B cell (primary cell): ENCODE results near the gene PRR3. TPM values are rescaled to one million over a fixed set of nuclear protein-coding genes. Genes with fewer than 3 reads are reported as not detected.

Experiments
- ATAC-seq: fragments of 200-7000 bp; cut with Tn5 transposase; one replicate; pipeline ENCODE4 v1.10.0; 2021; ENCODE audit warnings: low read depth, mild to moderate bottlenecking, moderate number of reproducible peaks, moderate library complexity
- CTCF ChIA-PET: fragments of 350-600 bp; sonication (Branson Sonifier 250); formaldehyde crosslinking; loops from one replicate; lab custom pipeline; 2021; ENCODE audit warnings: antibody characterized with exemption, inconsistent platforms; lab: Charles Lee
- POLR2A ChIA-PET: fragments of 350-600 bp; sonication (Branson Sonifier 250); formaldehyde crosslinking; loops from one replicate; lab custom pipeline; 2021; ENCODE audit warnings: antibody characterized with exemption; lab: Charles Lee
- DNase-seq: peaks from one replicate; pipeline ENCODE4 v3.0.0; 2013
- H2AFZ ChIP-seq: 2 replicates; pipeline ENCODE4 v1.6.1; 2012; ENCODE audit warnings: mild to moderate bottlenecking, low read depth, low read length; ENCODE audit not compliant: insufficient read depth, poor library complexity, severe bottlenecking
- H3K27ac ChIP-seq, 2 donors: 1 replicate in 1 of 2; 2 replicates in 1 of 2; pipeline ENCODE4 v1.5.1; 2012 to 2013; ENCODE audit warnings: low read length in 2 of 2, mild to moderate bottlenecking in 2 of 2, moderate library complexity in 1 of 2
- H3K27me3 ChIP-seq, 4 experiments: fragments of 200-600 bp in 1 of 4; sonication (generic) in 1 of 4; replicated peaks in 1 of 4; 1 replicate in 2 of 4; 2 replicates in 2 of 4; pipeline versions ENCODE4 v1.6.1 to v1.7.0; 2013 to 2016; ENCODE audit warnings: low read length in 3 of 4, mild to moderate bottlenecking in 2 of 4, mixed read lengths in 1 of 4, moderate library complexity in 1 of 4; ENCODE audit not compliant: insufficient read depth in 4 of 4, control insufficient read depth in 3 of 4; ENCODE audit errors: control extremely low read depth in 1 of 4
- H3K36me3 ChIP-seq, 2 experiments: replicated peaks in 1 of 2; 1 replicate in 1 of 2; 2 replicates in 1 of 2; pipeline versions ENCODE4 v1.6.1 to v1.7.1; 2013; ENCODE audit warnings: low read length in 1 of 2; ENCODE audit not compliant: insufficient read depth in 2 of 2, control insufficient read depth in 1 of 2; ENCODE audit errors: control extremely low read depth in 1 of 2, extremely low read depth in 1 of 2
- H3K4me1 ChIP-seq, 2 donors: fragments of 200-600 bp in 1 of 2; sonication (generic) in 1 of 2; 1 replicate in 1 of 2; 2 replicates in 1 of 2; pipeline versions ENCODE4 v1.5.1 to v1.6.1; 2013 to 2017; ENCODE audit warnings: low read length in 2 of 2; ENCODE audit not compliant: control insufficient read depth in 2 of 2, insufficient read depth in 2 of 2
- H3K4me2 ChIP-seq: replicated peaks from 2 replicates; pipeline ENCODE3; 2012; ENCODE audit warnings: mild to moderate bottlenecking, low read depth, low read length; ENCODE audit not compliant: poor library complexity, severe bottlenecking
- H3K4me3 ChIP-seq, 5 experiments: fragments of 200-600 bp in 1 of 5; sonication (generic) in 1 of 5; 1 replicate in 3 of 5; 2 replicates in 2 of 5; pipeline versions ENCODE4 v1.5.1 to v1.7.0; 2011 to 2016; ENCODE audit warnings: low read length in 4 of 5, mild to moderate bottlenecking in 4 of 5, low read depth in 2 of 5, control low read depth in 1 of 5, moderate library complexity in 1 of 5; ENCODE audit not compliant: insufficient read depth in 1 of 5; ENCODE audit errors: control extremely low read depth in 1 of 5, extremely low read depth in 1 of 5
- H3K79me2 ChIP-seq: fragments of 200-600 bp; sonication (generic); one replicate; pipeline ENCODE4 v1.6.0; 2016; ENCODE audit warnings: low read length; ENCODE audit not compliant: control insufficient read depth, insufficient read depth
- H3K9ac ChIP-seq: fragments of 200-600 bp; sonication (generic); 2 replicates; pipeline ENCODE4 v1.6.1; 2017; ENCODE audit warnings: mild to moderate bottlenecking, low read length, moderate library complexity
- H3K9me3 ChIP-seq, 3 donors: one replicate each; pipeline versions ENCODE4 v1.6.1 to v1.7.1; 2013; ENCODE audit warnings: low read length in 2 of 3; ENCODE audit not compliant: control insufficient read depth in 2 of 3, insufficient read depth in 1 of 3; ENCODE audit errors: control extremely low read depth in 1 of 3
- H4K20me1 ChIP-seq: 2 replicates; pipeline ENCODE4 v1.6.0; 2012; ENCODE audit warnings: mild to moderate bottlenecking, low read length; ENCODE audit not compliant: insufficient read depth, control insufficient read depth, poor library complexity, severe bottlenecking
- H3K27ac Mint-ChIP-seq: one replicate; pipeline ENCODE4 v1.8.0; 2021; ENCODE audit warnings: mixed read lengths
- H3K27me3 Mint-ChIP-seq: one replicate; pipeline ENCODE4 v1.8.0; 2021; ENCODE audit warnings: mixed read lengths
- H3K4me1 Mint-ChIP-seq: one replicate; pipeline ENCODE4 v1.8.0; 2021; ENCODE audit warnings: mixed read lengths
- H3K4me3 Mint-ChIP-seq: one replicate; pipeline ENCODE4 v1.8.0; 2021; ENCODE audit warnings: mixed read lengths
- H3K9me3 Mint-ChIP-seq: one replicate; pipeline ENCODE4 v1.8.0; 2022; ENCODE audit warnings: mixed read lengths; ENCODE audit not compliant: insufficient read depth
- EZH2 ChIP-seq: IDR thresholded peaks from 2 replicates; pipeline ENCODE4 v1.6.1; 2012; ENCODE audit warnings: borderline replicate concordance, low read depth, mild to moderate bottlenecking, moderate library complexity, low read length; ENCODE audit not compliant: insufficient read depth, poor library complexity, severe bottlenecking
- WGBS: methylation state at CpG from one replicate; pipeline ENCODE4 v1.1.5; 2013; ENCODE audit warnings: missing lambda C conversion rate; ENCODE audit not compliant: insufficient coverage; 5-methylcytosine and 5-hydroxymethylcytosine counted together
- intact Hi-C: fragments of 100-400 bp; cut with micrococcal nuclease; formaldehyde crosslinking; loops from one replicate; pipeline ENCODE4 v1.10.0; 2022
- polyA plus RNA-seq: library from polyadenylated mRNA; depleted of rRNA; stranded (reverse); fragments of >200 nt; gene quantifications from 2 replicates; pipeline ENCODE4 v1.2.3, GENCODE V29; 2012
- total RNA-seq, 2 donors: library from RNA; stranded (reverse); fragments of 120-200 nt in 1 of 2; gene quantifications; 1 replicate in 1 of 2; 2 replicates in 1 of 2; pipeline versions ENCODE4 v1.2.3 to v1.2.4, GENCODE V29; 2013 to 2022
- TF ChIP-seq, protein P1 (sequence below): fragments of 200-600 bp; IDR thresholded peaks from one replicate; pipeline ENCODE4 v1.8.0; 2022; ENCODE audit warnings: antibody characterized with exemption, mild to moderate bottlenecking

Gene PRR3
- total and polyA plus RNA-seq, 2 donors (not counting 1 experiment from before 2014, with no cell fraction given), result 15.0 to 30.3 TPM

DNA sequence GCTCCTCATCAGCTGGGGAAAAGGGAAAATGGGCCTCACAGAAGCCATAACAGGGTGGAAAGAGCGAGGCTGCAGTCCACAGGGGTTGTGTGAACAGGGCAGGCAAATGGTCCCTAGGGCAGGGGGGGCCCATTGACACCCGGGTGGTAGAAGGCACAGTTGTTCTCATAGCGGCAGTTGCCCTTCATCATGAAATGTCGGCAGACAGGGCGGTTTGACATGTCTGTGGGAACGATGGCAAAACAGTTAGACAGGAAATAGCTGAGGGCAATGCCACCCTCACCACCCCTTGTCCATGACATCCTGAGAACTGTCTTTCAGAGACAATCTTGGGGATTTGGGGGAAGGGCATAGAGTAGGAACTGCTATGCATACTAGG, 44.3 kb downstream of the PRR3 start:
- H3K36me3 ChIP-seq, result peaks cover 6 to 61% of the 10 kb centered on the region in 2 experiments
- CTCF ChIA-PET, result interaction anchor here (1.0 to 12.2 kb wide), 5 partner anchors 10 to 129 kb away, joined by 3 to 295 read pairs (median 7); no protein-coding TSS in a partner anchor
- TF ChIP-seq EZH2, result no peak
- TF ChIP-seq, protein P1, sequence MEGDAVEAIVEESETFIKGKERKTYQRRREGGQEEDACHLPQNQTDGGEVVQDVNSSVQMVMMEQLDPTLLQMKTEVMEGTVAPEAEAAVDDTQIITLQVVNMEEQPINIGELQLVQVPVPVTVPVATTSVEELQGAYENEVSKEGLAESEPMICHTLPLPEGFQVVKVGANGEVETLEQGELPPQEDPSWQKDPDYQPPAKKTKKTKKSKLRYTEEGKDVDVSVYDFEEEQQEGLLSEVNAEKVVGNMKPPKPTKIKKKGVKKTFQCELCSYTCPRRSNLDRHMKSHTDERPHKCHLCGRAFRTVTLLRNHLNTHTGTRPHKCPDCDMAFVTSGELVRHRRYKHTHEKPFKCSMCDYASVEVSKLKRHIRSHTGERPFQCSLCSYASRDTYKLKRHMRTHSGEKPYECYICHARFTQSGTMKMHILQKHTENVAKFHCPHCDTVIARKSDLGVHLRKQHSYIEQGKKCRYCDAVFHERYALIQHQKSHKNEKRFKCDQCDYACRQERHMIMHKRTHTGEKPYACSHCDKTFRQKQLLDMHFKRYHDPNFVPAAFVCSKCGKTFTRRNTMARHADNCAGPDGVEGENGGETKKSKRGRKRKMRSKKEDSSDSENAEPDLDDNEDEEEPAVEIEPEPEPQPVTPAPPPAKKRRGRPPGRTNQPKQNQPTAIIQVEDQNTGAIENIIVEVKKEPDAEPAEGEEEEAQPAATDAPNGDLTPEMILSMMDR, result no peak
- no peak overlapping the region for H2AFZ ChIP-seq
- H3K9ac ChIP-seq, result no peak overlapping the region
- WGBS, result 63% methylated on average over 3 of the region's 6 CpGs
- H3K27ac ChIP-seq, result no peak overlapping the region
- H3K79me2 ChIP-seq, result peaks cover 14% of the 10 kb centered on the region
- intact Hi-C loops, result no loop called here
- Mint-ChIP-seq H3K4me1 (peaks cover 7% of the 10 kb centered on the region), H3K9me3 (no peaks in the 10 kb centered on the region), H3K27me3 (no peaks in the 10 kb centered on the region), H3K27ac (no peak overlapping the region), H3K4me3 (no peak overlapping the region)
- H3K4me2 ChIP-seq, result no peak overlapping the region
- H4K20me1 ChIP-seq, result peaks cover 40% of the 10 kb centered on the region
- peaks cover 0 to 6% of the 10 kb centered on the region in 2 donors for H3K4me1 ChIP-seq
- no peaks in the 10 kb centered on the region for H3K27me3 ChIP-seq
- no peak for ATAC-seq
- H3K4me3 ChIP-seq, result no peak overlapping the region
- no peak for DNase-seq
- POLR2A ChIA-PET, result interaction anchor here (1.1 kb wide), 1 partner anchor 13 kb away, joined by 5 read pairs; no protein-coding TSS in a partner anchor
- H3K9me3 ChIP-seq, result no peaks in the 10 kb centered on the region

DNA sequence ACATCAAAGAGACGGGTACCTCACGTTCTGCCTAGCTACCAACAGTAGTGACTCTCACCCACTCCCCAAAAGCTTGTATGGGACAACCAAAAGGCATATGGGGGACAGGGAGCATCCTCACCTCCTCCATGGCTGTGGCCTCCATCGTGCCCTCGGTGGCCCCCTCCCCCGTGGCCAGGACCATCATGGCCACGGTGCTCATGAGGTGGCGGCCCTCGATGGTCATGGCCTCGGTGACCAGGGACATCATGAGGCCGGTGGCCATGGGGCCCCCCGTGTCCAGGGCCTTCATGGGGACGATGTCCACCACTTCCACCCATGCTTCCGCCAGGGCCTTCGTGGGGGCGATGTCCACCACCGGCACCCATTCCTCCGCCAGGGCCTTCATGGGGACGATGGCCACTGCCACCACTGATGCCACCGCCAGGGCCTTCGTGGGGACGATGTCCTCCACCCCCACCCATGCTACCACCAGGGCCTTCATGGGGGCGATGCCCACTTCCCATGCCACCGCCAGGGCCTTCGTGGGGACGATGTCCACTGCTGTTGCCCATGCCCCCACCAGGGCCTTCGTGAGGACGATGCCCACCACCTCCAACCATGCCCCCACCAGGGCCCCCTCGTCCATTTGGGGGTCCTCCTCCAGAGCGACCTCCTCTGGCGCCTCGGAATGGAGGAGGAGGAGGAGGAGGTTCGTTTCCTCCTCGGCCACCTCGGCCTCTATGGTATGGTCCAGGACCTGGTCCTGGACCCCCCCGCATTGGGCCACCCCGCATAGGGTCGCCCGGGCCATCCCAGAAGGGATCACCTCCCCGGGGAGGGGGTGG, 44.9 kb downstream of the PRR3 start:
- H3K79me2 ChIP-seq, result peaks cover 19% of the 10 kb centered on the region
- peaks cover 0 to 6% of the 10 kb centered on the region in 2 donors for H3K4me1 ChIP-seq
- no peak overlapping the region for H3K4me3 ChIP-seq
- peaks cover 43% of the 10 kb centered on the region for H4K20me1 ChIP-seq
- H3K9ac ChIP-seq, result no peak overlapping the region
- Mint-ChIP-seq H3K4me3 (no peak overlapping the region), H3K27me3 (no peaks in the 10 kb centered on the region), H3K4me1 (peaks cover 10% of the 10 kb centered on the region), H3K9me3 (no peaks in the 10 kb centered on the region), H3K27ac (no peak overlapping the region)
- no peak for DNase-seq
- no peak overlapping the region for H2AFZ ChIP-seq
- ATAC-seq, result no peak
- TF ChIP-seq, protein P1, result no peak
- TF ChIP-seq EZH2, result no peak
- ChIA-PET CTCF (interaction anchor here (1.0 to 12.2 kb wide), 5 partner anchors 10 to 129 kb away, joined by 3 to 295 read pairs (median 7); no protein-coding TSS in a partner anchor), POLR2A (interaction anchor here (1.1 kb wide), 1 partner anchor 13 kb away, joined by 5 read pairs; no protein-coding TSS in a partner anchor)
- H3K9me3 ChIP-seq, result no peaks in the 10 kb centered on the region
- intact Hi-C loops, result no loop called here
- no peak overlapping the region for H3K27ac ChIP-seq
- H3K4me2 ChIP-seq, result no peak overlapping the region
- no peaks in the 10 kb centered on the region for H3K27me3 ChIP-seq
- WGBS, result 97% methylated on average over 25 of the region's 39 CpGs
- peaks cover 6 to 67% of the 10 kb centered on the region in 2 experiments for H3K36me3 ChIP-seq
